SU-DHL-6 (cell line): Measurements from ENCODE around the gene RASIP1.

Experiments
- H2AFZ ChIP-seq: fragments of 200-600 bp; sonication (generic); 2 replicates; pipeline ENCODE4 v1.6.1; 2014; ENCODE audit warnings: low read depth, mild to moderate bottlenecking, moderate library complexity, mixed read lengths, antibody characterized with exemption, low read length; ENCODE audit not compliant: severe bottlenecking
- H3F3A ChIP-seq: fragments of 200-600 bp; shearing (Covaris generic); 2 replicates; pipeline ENCODE4 v1.6.0; 2016; ENCODE audit warnings: antibody characterized with exemption, mild to moderate bottlenecking; ENCODE audit not compliant: insufficient read depth
- H3K27ac ChIP-seq: fragments of 200-600 bp; sonication (generic); 2 replicates; pipeline ENCODE4 v1.5.1; 2016; ENCODE audit warnings: low read depth, mild to moderate bottlenecking, low read length, moderate library complexity, mixed read lengths
- H3K27me3 ChIP-seq: fragments of 200-600 bp; sonication (generic), shearing (Covaris generic); 2 replicates; pipeline ENCODE4 v1.6.0; 2014; ENCODE audit warnings: mild to moderate bottlenecking, low read length
- H3K36me3 ChIP-seq: fragments of 200-600 bp; sonication (generic); 2 replicates; pipeline ENCODE4 v1.6.1; 2014; ENCODE audit warnings: mild to moderate bottlenecking, low read length, mixed read lengths
- H3K4me2 ChIP-seq: fragments of 300-600, 200-600 bp; shearing (Covaris generic), sonication (generic); 2 replicates; pipeline ENCODE4 v1.6.0; 2014; ENCODE audit warnings: low read length, low read depth, mild to moderate bottlenecking; ENCODE audit not compliant: poor library complexity, severe bottlenecking
- H3K4me3 ChIP-seq: fragments of 200-600 bp; sonication (generic); 2 replicates; pipeline ENCODE4 v1.5.1; 2014; ENCODE audit warnings: antibody characterized with exemption, low read length, mild to moderate bottlenecking, mixed read lengths; ENCODE audit not compliant: insufficient read depth, poor library complexity, severe bottlenecking
- H3K79me2 ChIP-seq: fragments of 200-600 bp; sonication (generic); 2 replicates; pipeline ENCODE4 v1.6.1; 2014; ENCODE audit warnings: mild to moderate bottlenecking, low read length, moderate library complexity; ENCODE audit not compliant: insufficient read depth
- H3K9ac ChIP-seq: fragments of 200-600 bp; sonication (generic); 2 replicates; pipeline ENCODE4 v1.7.0; 2014; ENCODE audit warnings: mild to moderate bottlenecking, low read length
- H3K9me2 ChIP-seq: fragments of 200-600 bp; sonication (generic); replicated peaks from 2 replicates; pipeline ENCODE4 v1.6.1; 2014; ENCODE audit warnings: low read length; ENCODE audit not compliant: insufficient read depth
- H3K9me3 ChIP-seq: fragments of 200-600 bp; sonication (generic); 2 replicates; pipeline ENCODE4 v1.6.1; 2014; ENCODE audit warnings: low read length, mixed read lengths; ENCODE audit not compliant: insufficient read depth
- H4K20me1 ChIP-seq: fragments of 200-600 bp; sonication (generic); 2 replicates; pipeline ENCODE4 v1.6.1; 2014; ENCODE audit warnings: low read depth, mild to moderate bottlenecking, antibody characterized with exemption, low read length, moderate library complexity, mixed read lengths
- EZH2phosphoT487 ChIP-seq: fragments of 200-600 bp; sonication (generic), shearing (Covaris generic); conservative IDR thresholded peaks from 2 replicates; pipeline ENCODE4 v1.6.1; 2018; ENCODE audit warnings: mild to moderate bottlenecking, antibody characterized with exemption, low read length, moderate library complexity, mixed read lengths
- TF ChIP-seq, protein P1 (sequence below): fragments of 200-600 bp; sonication (generic); IDR thresholded peaks from one replicate; pipeline ENCODE4 v1.5.1; 2017; ENCODE audit warnings: antibody characterized with exemption, mild to moderate bottlenecking, low read length, moderate library complexity; ENCODE audit not compliant: insufficient read depth, poor library complexity, severe bottlenecking

Gene RASIP1

DNA sequence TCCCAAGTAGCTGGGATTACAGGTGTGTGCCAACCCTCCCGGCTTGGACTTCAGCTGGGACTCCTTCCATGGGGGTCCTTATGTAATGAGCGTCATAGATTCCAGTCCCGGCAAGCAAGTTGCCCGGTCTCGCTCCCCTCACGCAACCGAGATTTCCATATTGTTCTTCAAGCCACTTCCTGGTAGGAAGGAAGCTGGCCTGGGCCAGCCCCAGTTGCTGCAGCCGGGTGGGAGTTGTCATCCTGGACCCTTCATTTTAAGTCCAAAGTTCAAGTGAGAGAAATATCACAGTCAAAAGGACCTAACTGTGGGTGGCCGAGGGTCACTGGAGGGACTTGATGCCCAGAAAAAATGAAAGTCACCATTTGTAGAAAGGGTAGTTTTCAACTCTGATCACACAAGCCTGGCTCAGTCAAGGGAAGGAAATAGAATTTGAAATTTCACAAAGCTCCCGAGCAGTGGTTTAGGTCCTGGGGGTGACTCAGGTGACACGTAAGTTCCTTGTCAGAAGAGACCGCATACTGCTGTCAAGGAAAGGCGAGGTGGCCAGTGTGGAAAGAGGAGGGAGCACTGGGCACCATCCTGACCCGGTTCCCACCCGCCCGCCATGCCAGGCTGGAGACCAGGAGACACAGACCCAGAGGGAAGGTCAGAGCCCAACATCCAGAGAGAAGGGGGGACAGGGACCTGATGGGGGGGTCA, 20.2 kb upstream of the RASIP1 start:
- Histone ChIP-seq H3K9ac (no peak overlapping the region), H2AFZ (no peak overlapping the region), H3K4me3 (no peak overlapping the region), H3K27ac (no peak overlapping the region), H3K9me2 (no peaks in the 10 kb centered on the region), H3K9me3 (no peaks in the 10 kb centered on the region), H3K36me3 (no peaks in the 10 kb centered on the region), H3F3A (no peaks in the 10 kb centered on the region), H3K27me3 (no peaks in the 10 kb centered on the region), H3K4me2 (no peak overlapping the region), H3K79me2 (no peaks in the 10 kb centered on the region), H4K20me1 (no peaks in the 10 kb centered on the region)
- TF ChIP-seq EZH2phosphoT487 = no peak
- TF ChIP-seq, protein P1, sequence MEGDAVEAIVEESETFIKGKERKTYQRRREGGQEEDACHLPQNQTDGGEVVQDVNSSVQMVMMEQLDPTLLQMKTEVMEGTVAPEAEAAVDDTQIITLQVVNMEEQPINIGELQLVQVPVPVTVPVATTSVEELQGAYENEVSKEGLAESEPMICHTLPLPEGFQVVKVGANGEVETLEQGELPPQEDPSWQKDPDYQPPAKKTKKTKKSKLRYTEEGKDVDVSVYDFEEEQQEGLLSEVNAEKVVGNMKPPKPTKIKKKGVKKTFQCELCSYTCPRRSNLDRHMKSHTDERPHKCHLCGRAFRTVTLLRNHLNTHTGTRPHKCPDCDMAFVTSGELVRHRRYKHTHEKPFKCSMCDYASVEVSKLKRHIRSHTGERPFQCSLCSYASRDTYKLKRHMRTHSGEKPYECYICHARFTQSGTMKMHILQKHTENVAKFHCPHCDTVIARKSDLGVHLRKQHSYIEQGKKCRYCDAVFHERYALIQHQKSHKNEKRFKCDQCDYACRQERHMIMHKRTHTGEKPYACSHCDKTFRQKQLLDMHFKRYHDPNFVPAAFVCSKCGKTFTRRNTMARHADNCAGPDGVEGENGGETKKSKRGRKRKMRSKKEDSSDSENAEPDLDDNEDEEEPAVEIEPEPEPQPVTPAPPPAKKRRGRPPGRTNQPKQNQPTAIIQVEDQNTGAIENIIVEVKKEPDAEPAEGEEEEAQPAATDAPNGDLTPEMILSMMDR = no peak

DNA sequence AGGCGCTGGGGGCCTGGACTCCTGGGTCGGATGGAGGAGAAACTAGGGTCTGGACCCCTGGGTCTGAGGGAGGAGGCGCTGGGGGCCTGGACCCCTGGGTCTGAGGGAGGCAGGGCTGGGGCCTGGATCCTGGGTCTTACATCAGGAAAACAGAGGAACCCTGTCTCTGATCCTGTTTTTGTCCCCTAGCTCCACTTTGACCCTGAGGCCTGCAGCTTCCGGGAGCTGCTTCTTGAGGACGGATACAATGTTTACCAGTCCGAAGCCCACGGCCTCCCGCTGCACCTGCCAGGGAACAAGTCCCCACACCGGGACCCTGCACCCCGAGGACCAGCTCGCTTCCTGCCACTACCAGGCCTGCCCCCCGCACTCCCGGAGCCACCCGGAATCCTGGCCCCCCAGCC, 17.3 kb upstream of the RASIP1 start:
- Histone ChIP-seq H4K20me1 (no peaks in the 10 kb centered on the region), H3K36me3 (no peaks in the 10 kb centered on the region), H3K9me2 (no peaks in the 10 kb centered on the region), H3K27ac (no peak overlapping the region), H3K9me3 (no peaks in the 10 kb centered on the region), H3K79me2 (no peaks in the 10 kb centered on the region), H3K4me2 (no peak overlapping the region), H3K4me3 (no peak overlapping the region), H3F3A (no peaks in the 10 kb centered on the region), H3K27me3 (no peaks in the 10 kb centered on the region), H3K9ac (no peak overlapping the region), H2AFZ (no peak overlapping the region)
- TF ChIP-seq, protein P1 = no peak
- TF ChIP-seq EZH2phosphoT487 = no peak

DNA sequence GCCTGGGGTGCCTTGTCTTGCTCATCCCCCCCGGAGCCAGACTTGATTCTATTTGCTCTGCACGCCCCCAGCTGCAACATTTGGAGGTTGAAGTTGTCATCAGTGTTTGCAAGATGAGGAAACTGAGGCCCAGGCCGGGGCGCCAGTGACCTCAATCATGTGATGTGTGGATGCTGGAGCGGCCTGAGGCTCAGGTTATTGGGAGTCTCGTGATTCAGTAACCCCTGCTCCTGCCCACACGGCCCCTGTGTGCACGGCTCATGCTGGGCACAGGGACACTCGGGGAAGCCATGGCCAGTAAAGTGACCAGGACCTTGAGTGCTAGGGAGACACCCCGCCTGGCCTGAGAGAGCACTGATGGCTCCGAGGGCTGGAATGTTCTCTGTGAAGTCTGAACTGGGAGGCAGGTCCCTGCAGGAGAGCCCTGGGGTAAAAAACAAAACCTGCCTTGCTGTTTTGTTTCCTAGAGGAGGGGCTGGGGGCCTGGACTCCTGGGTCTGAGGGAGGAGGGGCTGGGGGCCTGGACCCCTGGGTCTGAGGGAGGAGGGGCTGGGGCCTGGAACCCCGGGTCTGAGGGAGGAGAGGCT, 16.8 kb upstream of the RASIP1 start:
- H4K20me1 ChIP-seq = no peaks in the 10 kb centered on the region
- no peak overlapping the region for H3K27ac ChIP-seq
- no peak overlapping the region for H3K9ac ChIP-seq
- H3K9me2 ChIP-seq = no peaks in the 10 kb centered on the region
- no peaks in the 10 kb centered on the region for H3K9me3 ChIP-seq
- H3K36me3 ChIP-seq = no peaks in the 10 kb centered on the region
- no peak overlapping the region for H2AFZ ChIP-seq
- TF ChIP-seq, protein P1 = no peak
- no peak for TF ChIP-seq EZH2phosphoT487
- H3K4me2 ChIP-seq = no peak overlapping the region
- no peak overlapping the region for H3K4me3 ChIP-seq
- no peaks in the 10 kb centered on the region for H3F3A ChIP-seq
- no peaks in the 10 kb centered on the region for H3K27me3 ChIP-seq
- H3K79me2 ChIP-seq = no peaks in the 10 kb centered on the region
